HCT116 (cell line): ENCODE data around the gene MAML2. TPM values are rescaled to one million over a fixed set of nuclear protein-coding genes. Genes with fewer than 3 reads are reported as not detected.

ENCODE experiments used
- ATAC-seq: fragments of 200-7000 bp; cut with Tn5 transposase; 2 replicates; pipeline ENCODE4 v1.9.1; 2020; ENCODE audit warnings: mild to moderate bottlenecking, moderate library complexity
- BruUV-seq: library from RNA; stranded (reverse); fragments of 400-500 nt; replicated peaks from 2 replicates; lab custom pipeline; 2021; lab: Mats Ljungman, UMichigan
- CTCF ChIA-PET: fragments of 300-600 bp; sonication (Branson Sonifier 250); formaldehyde crosslinking; loops from one replicate; lab custom pipeline; 2021; ENCODE audit warnings: antibody characterized with exemption; lab: Charles Lee
- POLR2A ChIA-PET: fragments of 300-600, 350-600 bp; sonication (Branson Sonifier 250); formaldehyde crosslinking; loops from one replicate; lab custom pipeline; 2021; ENCODE audit warnings: antibody characterized with exemption; lab: Charles Lee
- RAD21 ChIA-PET, 2 experiments: fragments of 300-600 bp; sonication (Branson Sonifier 250); formaldehyde crosslinking; loops; one replicate each; lab custom pipeline; 2023; ENCODE audit warnings: low total read pairs in 2 of 2; ENCODE audit not compliant: uncharacterized antibody in 2 of 2, unreplicated experiment in 2 of 2, low non-redundant PET in 1 of 2; lab: Charles Lee
- DNase-seq: peaks from one replicate; pipeline ENCODE4 v3.0.0-alpha.2; 2010; ENCODE audit warnings: low read depth, low spot score
- H2AFZ ChIP-seq: fragments of 200-600 bp; shearing (Covaris generic), sonication (generic); 2 replicates; pipeline ENCODE4 v1.6.1; 2017; ENCODE audit warnings: low read depth, mixed run types, mixed read lengths, antibody characterized with exemption, low read length; ENCODE audit not compliant: poor library complexity, severe bottlenecking
- H3K27ac ChIP-seq: 2 replicates; pipeline ENCODE4 v1.5.1; 2012; ENCODE audit warnings: low read depth, low read length
- H3K27me3 ChIP-seq: fragments of 200-600 bp; sonication (generic); 2 replicates; pipeline ENCODE4 v1.6.1; 2016; ENCODE audit warnings: mixed run types, low read length, mixed read lengths; ENCODE audit not compliant: insufficient read depth
- H3K36me3 ChIP-seq, 2 experiments: fragments of 200-500 bp in 1 of 2; fragments of 200-600 bp in 1 of 2; sonication (Bioruptor generic) in 1 of 2; sonication (generic) in 1 of 2; 2 replicates each; pipeline versions ENCODE4 v1.5.1 to v1.6.1; 2014 to 2016; ENCODE audit warnings: low read length in 2 of 2, inconsistent platforms in 1 of 2, mixed read lengths in 1 of 2, mixed run types in 1 of 2; ENCODE audit not compliant: insufficient read depth in 2 of 2, control insufficient read depth in 1 of 2
- H3K4me1 ChIP-seq, 2 experiments: fragments of 200-600 bp in 1 of 2; sonication (generic) in 1 of 2; 2 replicates each; pipeline versions ENCODE4 v1.5.1 to v1.6.1; 2012 to 2017; ENCODE audit warnings: low read length in 2 of 2, inconsistent platforms in 1 of 2, mild to moderate bottlenecking in 1 of 2, mixed read lengths in 1 of 2, mixed run types in 1 of 2, moderate library complexity in 1 of 2; ENCODE audit not compliant: insufficient read depth in 2 of 2, control insufficient read depth in 1 of 2
- H3K4me2 ChIP-seq: fragments of 200-600 bp; sonication (generic); 2 replicates; pipeline ENCODE4 v1.6.1; 2017; ENCODE audit warnings: mixed run types, low read length, mixed read lengths
- H3K4me3 ChIP-seq, 2 experiments: fragments of 200-600 bp in 1 of 2; sonication (generic) in 1 of 2; replicated peaks in 1 of 2; 2 replicates each; pipeline ENCODE4 v1.5.1; 2011 to 2016; ENCODE audit warnings: low read length in 2 of 2, control low read depth in 1 of 2, low read depth in 1 of 2, mild to moderate bottlenecking in 1 of 2, mixed read lengths in 1 of 2, mixed run types in 1 of 2
- H3K79me2 ChIP-seq: fragments of 200-600 bp; sonication (generic); 2 replicates; pipeline ENCODE4 v1.6.1; 2017; ENCODE audit warnings: mild to moderate bottlenecking, mixed run types, low read length, moderate library complexity, mixed read lengths; ENCODE audit not compliant: insufficient read depth
- H3K9ac ChIP-seq: fragments of 200-600 bp; sonication (generic); 2 replicates; pipeline ENCODE4 v1.6.1; 2016; ENCODE audit warnings: low read length, mixed read lengths
- H3K9me2 ChIP-seq: fragments of 200-600 bp; sonication (generic), shearing (Covaris generic); 2 replicates; pipeline ENCODE4 v1.6.1; 2017; ENCODE audit warnings: mixed run types, mild to moderate bottlenecking, moderate library complexity; ENCODE audit not compliant: insufficient read depth
- H3K9me3 ChIP-seq, 2 experiments: fragments of 200-500 bp in 1 of 2; fragments of 200-600 bp in 1 of 2; sonication (Bioruptor generic) in 1 of 2; sonication (generic) in 1 of 2; 2 replicates each; pipeline ENCODE4 v1.6.1; 2014 to 2017; ENCODE audit warnings: low read length in 2 of 2, mixed read lengths in 2 of 2, inconsistent platforms in 1 of 2, low read depth in 1 of 2, mild to moderate bottlenecking in 1 of 2, mixed run types in 1 of 2, moderate library complexity in 1 of 2; ENCODE audit not compliant: control insufficient read depth in 1 of 2, insufficient read depth in 1 of 2
- H4K20me1 ChIP-seq: fragments of 200-600 bp; sonication (generic), shearing (Covaris generic); 2 replicates; pipeline ENCODE4 v1.6.1; 2017; ENCODE audit warnings: mixed run types, mild to moderate bottlenecking, moderate library complexity; ENCODE audit not compliant: insufficient read depth
- CTCF ChIP-seq, 3 experiments: fragments of 200-600 bp in 1 of 3; sonication (generic) in 1 of 3; IDR thresholded peaks in 2 of 3; conservative IDR thresholded peaks in 1 of 3; 2 replicates each; pipeline ENCODE4 v1.5.1; 2012 to 2017; ENCODE audit warnings: low read depth in 2 of 3, low read length in 2 of 3, antibody characterized with exemption in 1 of 3, borderline replicate concordance in 1 of 3, control low read depth in 1 of 3, mild to moderate bottlenecking in 1 of 3, mixed read lengths in 1 of 3, mixed run types in 1 of 3, moderate library complexity in 1 of 3; ENCODE audit not compliant: insufficient read depth in 1 of 3
- ELF1 ChIP-seq: IDR thresholded peaks from 2 replicates; pipeline ENCODE4 v1.6.1; 2012; ENCODE audit warnings: low read depth, borderline replicate concordance
- EZH2phosphoT487 ChIP-seq: fragments of 200-600 bp; IDR thresholded peaks from 2 replicates; pipeline ENCODE4 v1.6.1; 2018; ENCODE audit warnings: antibody characterized with exemption, borderline replicate concordance
- FOSL1 ChIP-seq: IDR thresholded peaks from 2 replicates; pipeline ENCODE4 v1.6.1; 2012; ENCODE audit warnings: low read depth
- MAX ChIP-seq: IDR thresholded peaks from 2 replicates; pipeline ENCODE4 v1.6.1; 2012
- POLR2A ChIP-seq: IDR thresholded peaks from 2 replicates; pipeline ENCODE4 v1.7.0; 2011; ENCODE audit warnings: borderline replicate concordance; ENCODE audit not compliant: insufficient read depth, insufficient read length; ENCODE audit errors: extremely low read depth
- POLR2AphosphoS5 ChIP-seq: IDR thresholded peaks from 2 replicates; pipeline ENCODE4 v1.6.1; 2011; ENCODE audit warnings: mild to moderate bottlenecking, low read depth, low read length, moderate library complexity
- RAD21 ChIP-seq: IDR thresholded peaks from 2 replicates; pipeline ENCODE4 v1.6.1; 2012; ENCODE audit warnings: low read depth, mild to moderate bottlenecking
- SIN3A ChIP-seq: IDR thresholded peaks from 2 replicates; pipeline ENCODE4 v1.6.1; 2012; ENCODE audit warnings: low read depth
- SP1 ChIP-seq: IDR thresholded peaks from 2 replicates; pipeline ENCODE4 v1.6.1; 2012; ENCODE audit warnings: low read depth
- SRF ChIP-seq: IDR thresholded peaks from 2 replicates; pipeline ENCODE4 v1.6.1; 2012; ENCODE audit warnings: low read depth
- YY1 ChIP-seq: IDR thresholded peaks from 2 replicates; pipeline ENCODE4 v1.6.1; 2011; ENCODE audit warnings: low read length, low read depth, moderate library complexity, mild to moderate bottlenecking; ENCODE audit not compliant: insufficient replicate concordance; ENCODE audit errors: extremely low read depth
- ZFX ChIP-seq: fragments of 450-650 bp; IDR thresholded peaks from 2 replicates; pipeline ENCODE4 v1.6.1; 2017
- ZNF274 ChIP-seq: fragments of 200-500 bp; sonication (Bioruptor generic); IDR thresholded peaks from 2 replicates; pipeline ENCODE4 v1.6.1; 2014; ENCODE audit warnings: mild to moderate bottlenecking, low read depth, low read length, inconsistent platforms
- intact Hi-C: fragments of 100-400 bp; cut with micrococcal nuclease; formaldehyde crosslinking; loops from 2 replicates; pipeline ENCODE4 v1.10.0; 2022
- total RNA-seq: library from RNA; stranded (reverse); gene quantifications from one replicate; pipeline ENCODE4 v1.2.1, GENCODE V29; 2021; ENCODE audit not compliant: unreplicated experiment

Gene MAML2
- total RNA-seq, 1 experiment from 2014 or later = 2.6 TPM

- peaks cover 7 to 9% of the 10 kb centered on the region in 2 experiments for H3K4me1 ChIP-seq
- POLR2A ChIA-PET = interaction anchor here (1.8 kb wide), 1 partner anchor 9 kb away, joined by 6 read pairs; no protein-coding TSS in a partner anchor
- intact Hi-C loops = no loop called here
- no peak overlapping the region for H3K27ac ChIP-seq
- H3K4me3 ChIP-seq = no peak overlapping the region
- H3K27me3 ChIP-seq = no peaks in the 10 kb centered on the region
- no TSS peak for BruUV-seq
- no peaks in the 10 kb centered on the region for H4K20me1 ChIP-seq
- no peak for TF ChIP-seq POLR2AphosphoS5
- no peak for TF ChIP-seq RAD21
- no peak for TF ChIP-seq ZNF274
- TF ChIP-seq EZH2phosphoT487 = no peak
- TF ChIP-seq POLR2A = no peak
- no peak for TF ChIP-seq FOSL1
- TF ChIP-seq YY1 = no peak
- no peak for TF ChIP-seq ELF1
- TF ChIP-seq SIN3A = no peak
- TF ChIP-seq SP1 = no peak
- TF ChIP-seq MAX = no peak
- TF ChIP-seq SRF = no peak
- TF ChIP-seq ZFX = no peak
- TF ChIP-seq CTCF (IDR thresholded peaks at IDR 0.05 in 2 of 3, conservative IDR thresholded peaks at IDR 0.05 in 1 of 3; ENCODE audit: borderline replicate concordance in 1 of 3, insufficient read depth in 1 of 3, low read depth in 2 of 3, low read length in 2 of 3) = no peak
- no peak overlapping the region for H2AFZ ChIP-seq
- no peak overlapping the region for H3K9ac ChIP-seq
- RAD21 ChIA-PET = no interaction called here
- H3K9me3 ChIP-seq = no peaks in the 10 kb centered on the region
- ATAC-seq = no peak
- no peak for DNase-seq
- H3K36me3 ChIP-seq = no peaks in the 10 kb centered on the region
- no peaks in the 10 kb centered on the region for H3K79me2 ChIP-seq
- H3K9me2 ChIP-seq = no peaks in the 10 kb centered on the region
- CTCF ChIA-PET = interaction anchor here (1.6 kb wide), 1 partner anchor 105 kb away, joined by 4 read pairs; the partner anchor contains the start of gene MAML2
- no peak overlapping the region for H3K4me2 ChIP-seq
Measured at GRCh38 chr11:96237766-96238266, 105.2 kb downstream of the MAML2 start.
